HS-27A (cell line): Measurements from ENCODE around the gene EID2B.
A peak's percentile ranks its signal among the peaks of the same experiment; 100 is the strongest.

Source experiments
- DNase-seq: peaks from one replicate; pipeline ENCODE4 v3.0.0-alpha.2; 2012; ENCODE audit warnings: low read depth, missing footprints

EID2B gene

GRCh38 chr19:39531834-39532232 is 819 bp downstream of the EID2B start:
- DNase-seq = no peak

DNA sequence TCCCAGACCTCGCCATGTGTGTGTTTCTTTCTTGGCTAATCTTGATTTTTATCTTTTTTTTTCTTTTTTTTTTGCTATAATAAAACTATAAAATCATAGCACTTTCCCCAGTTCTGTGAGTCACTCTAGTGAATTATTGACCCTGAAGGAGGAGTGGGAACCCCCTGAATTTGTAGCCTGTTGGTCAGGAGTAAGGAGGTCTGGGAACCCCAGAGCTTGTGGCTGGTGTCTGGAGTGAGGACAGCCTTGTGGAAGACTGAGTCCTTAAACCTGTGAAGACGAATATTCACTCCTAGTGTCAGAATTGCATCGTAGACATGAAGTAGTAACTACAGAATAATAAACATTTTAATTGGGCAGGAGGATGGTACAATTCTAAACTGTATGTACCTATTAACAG is 7.4 kb downstream of the EID2B start:
- no peak for DNase-seq

DNA sequence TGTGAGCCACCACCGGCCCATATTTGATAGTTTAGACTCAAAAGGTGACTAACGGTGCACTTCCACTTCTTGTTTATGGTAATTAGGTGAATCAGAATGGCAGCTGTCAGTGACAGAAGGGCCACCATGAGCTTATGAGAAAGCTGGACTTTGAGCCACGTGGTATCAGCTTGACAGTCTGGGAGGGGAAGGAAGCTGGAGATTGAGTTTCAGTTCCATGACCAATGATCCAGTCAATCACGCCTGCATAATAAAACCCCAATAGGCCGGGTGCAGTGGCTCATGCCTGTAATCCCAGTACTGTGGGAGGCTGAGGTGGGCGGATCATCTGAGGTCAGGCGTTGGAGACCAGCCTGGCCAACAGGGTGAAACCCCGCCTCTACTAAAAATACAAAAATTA is 8.2 kb downstream of the EID2B start:
- no peak for DNase-seq

DNA sequence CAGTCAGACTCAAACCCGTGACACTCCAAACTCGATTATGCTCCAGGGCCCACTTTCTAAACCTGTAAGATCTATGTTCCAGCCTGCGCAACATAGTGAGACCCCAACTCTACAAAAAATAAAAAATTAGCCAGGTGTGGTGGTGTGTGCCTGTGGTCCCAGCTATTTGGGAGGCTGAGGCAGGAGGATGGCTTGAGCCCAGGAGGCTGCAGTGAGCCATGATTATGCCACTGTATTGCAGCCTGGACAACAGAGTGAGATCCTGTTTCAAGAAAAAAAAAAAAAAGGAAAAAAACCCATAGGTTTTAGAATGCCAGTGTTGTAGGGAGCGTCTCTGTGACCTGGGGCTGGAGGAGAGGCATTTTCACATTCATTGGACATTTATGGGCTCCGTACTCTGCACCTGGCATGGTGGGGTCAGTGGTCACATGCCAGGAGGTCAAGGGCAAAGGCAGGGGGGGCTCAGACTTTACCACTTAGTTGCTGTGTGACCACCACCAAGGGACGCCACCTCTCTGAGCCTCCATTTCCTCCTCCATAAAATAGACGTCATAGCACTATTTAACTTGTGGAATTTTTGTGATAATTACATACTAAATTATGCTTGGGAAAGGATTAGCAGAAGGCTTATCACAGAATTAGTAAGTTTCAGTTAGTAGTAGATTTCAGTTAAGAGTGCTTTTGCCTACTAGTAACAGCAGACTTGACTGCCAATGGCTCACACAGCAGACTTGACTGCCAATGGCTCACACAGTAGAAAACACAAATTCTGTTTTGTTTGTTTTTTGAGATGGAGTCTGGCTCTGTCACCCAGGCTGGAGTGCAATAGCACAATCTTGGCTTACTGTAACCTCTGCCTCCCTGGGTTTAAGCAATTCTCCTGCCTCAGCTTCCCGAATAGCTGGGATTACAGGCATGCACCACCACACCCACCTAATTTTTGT is 11.8 kb downstream of the EID2B start:
- DNase-seq = no peak

DNA sequence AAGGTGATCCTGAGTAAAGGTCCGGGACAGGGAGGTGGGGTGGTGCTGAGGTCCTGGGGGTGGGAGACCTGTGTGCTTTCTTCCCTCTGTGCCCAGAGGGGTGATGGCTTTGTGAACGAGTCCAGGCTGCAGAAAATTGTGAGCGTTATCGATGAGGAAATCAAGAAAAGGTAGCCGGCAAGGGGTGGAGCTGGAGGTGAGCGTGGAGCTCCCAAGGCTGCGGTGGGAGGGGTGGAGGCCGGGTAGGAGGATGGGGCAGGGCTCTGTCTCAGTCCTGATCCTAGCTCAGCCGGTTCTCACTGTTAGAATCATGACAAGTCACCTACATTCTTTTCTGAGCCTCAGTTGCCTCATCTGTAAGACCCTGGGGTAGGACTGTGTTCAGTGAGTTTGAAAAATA is 13.7 kb downstream of the EID2B start:
- DNase-seq = no peak

- no peak for DNase-seq
Measured at GRCh38 chr19:39518458-39518857, 14.2 kb downstream of the EID2B start.

GRCh38 chr19:39517432-39517831 is 15.2 kb downstream of the EID2B start:
- no peak for DNase-seq

DNA sequence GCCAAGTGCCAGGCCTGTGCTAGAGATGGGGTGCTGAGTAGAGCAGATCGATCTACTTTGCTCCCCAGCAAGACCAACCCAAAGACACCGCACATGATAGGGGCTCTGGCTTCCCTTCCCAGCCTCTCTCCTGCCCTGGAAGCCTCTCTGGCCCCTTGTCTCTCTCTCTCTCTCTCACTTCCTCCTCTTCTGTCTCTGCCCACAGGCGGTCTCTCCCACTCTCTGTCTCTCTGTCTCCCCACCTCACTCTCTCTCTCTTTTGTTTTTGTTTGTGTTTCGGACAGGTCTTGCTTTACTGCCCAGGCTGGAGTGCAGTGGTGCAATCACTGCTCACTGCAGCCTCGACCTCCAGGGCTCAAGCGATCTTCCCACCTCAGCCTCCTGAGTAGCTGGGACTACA is 16.4 kb downstream of the EID2B start:
- no peak for DNase-seq

- no peak for DNase-seq
Measured at GRCh38 chr19:39515551-39516191, 17.0 kb downstream of the EID2B start.

DNA sequence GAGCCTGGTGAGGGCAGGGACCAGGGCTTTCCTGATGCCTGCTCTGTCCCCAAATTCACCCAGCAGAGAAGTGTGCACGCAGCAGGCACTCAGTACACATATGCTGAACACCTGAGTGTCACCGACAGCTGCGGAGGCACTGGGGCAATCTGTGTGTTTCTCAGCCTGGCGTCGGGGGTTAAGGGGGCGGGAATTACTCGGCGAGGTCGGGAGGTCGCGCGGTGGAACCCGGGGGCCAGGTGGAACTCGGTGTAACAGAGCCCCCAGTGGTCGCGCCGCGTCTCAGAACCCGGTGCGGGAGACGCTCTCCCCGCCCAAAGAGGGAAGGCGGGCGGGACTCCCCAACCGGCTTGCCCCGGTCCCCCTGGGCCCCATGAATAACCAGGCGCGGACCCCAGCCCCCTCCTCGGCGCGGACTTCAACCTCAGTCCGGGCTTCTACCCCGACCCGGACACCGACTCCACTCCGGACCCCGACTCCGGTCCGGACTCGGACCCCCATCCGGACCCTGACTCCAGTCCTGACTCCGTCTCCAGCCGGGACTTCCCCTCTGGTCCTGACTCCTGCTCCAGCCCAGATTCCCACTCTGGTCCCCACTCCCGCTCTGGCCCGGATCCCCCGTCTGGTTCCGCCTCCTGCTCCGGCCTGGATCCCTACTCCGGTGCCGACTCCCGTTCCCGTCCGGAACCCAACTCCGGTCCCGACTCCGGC is 17.7 kb downstream of the EID2B start, which contains the start of gene SELENOV:
SELENOV (plus strand) TSS at position 300 of the 711 bp plus-strand sequence; CDS start at position 374, 74 bp downstream.
- DNase-seq = no peak

DNA sequence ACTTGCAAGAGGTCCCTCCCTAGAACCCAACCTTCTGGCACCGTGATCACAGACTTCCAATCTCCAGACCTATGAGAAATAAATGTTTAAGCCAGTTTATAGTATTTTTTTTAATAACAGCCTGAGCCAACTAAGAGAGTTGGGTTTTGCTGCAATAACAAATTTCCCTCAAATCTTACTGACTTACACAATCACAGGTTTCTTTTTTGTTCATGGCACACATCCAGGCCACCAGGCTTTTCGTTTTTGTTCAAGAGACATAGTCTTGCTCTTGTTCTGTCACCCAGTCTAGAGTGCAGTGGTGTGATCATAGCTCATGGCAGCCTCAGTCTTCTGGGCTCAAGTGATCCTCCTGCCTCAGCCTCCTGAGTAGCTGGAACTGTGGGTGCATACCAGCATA is 19.7 kb downstream of the EID2B start:
- no peak for DNase-seq

DNA sequence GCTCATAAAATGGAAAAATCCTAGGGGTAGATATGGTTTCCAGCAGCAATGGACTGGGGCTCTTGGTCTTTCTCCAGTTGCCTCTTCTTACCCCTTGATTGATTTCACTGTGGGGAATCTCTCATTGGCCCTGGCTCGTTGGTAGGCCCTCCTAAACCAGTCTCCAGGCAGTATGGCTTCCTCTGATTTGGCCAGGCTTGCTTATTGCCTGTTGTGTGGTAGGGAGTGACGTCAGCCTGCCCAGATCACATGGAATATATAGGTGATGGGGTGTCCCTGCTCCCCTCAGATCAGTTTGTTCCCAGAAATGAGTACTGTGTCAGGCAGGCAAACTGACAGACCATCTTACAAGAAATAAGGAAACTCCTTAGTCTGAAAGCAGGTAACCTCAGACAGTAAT is 23.4 kb downstream of the EID2B start:
- DNase-seq = no peak

DNA sequence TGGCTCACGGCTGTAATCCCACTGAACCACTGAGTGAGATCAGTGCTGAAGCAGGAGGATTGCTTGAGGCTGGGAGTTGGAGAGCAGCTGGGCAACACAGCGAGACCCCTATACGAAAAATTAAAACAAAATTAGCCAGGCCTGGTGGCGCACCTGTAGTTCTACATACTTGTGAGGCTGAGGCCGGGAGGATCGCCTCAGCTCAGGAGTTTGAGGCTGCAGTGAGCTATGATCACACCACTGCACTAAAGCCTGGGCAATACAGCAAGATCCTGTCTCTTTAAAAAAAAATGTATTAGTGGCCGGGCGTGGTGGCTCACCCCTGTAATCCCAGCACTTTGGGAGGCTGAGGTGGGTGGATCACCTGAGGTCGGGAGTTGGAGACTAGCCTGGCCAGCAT is 24.0 kb downstream of the EID2B start:
- no peak for DNase-seq

DNA sequence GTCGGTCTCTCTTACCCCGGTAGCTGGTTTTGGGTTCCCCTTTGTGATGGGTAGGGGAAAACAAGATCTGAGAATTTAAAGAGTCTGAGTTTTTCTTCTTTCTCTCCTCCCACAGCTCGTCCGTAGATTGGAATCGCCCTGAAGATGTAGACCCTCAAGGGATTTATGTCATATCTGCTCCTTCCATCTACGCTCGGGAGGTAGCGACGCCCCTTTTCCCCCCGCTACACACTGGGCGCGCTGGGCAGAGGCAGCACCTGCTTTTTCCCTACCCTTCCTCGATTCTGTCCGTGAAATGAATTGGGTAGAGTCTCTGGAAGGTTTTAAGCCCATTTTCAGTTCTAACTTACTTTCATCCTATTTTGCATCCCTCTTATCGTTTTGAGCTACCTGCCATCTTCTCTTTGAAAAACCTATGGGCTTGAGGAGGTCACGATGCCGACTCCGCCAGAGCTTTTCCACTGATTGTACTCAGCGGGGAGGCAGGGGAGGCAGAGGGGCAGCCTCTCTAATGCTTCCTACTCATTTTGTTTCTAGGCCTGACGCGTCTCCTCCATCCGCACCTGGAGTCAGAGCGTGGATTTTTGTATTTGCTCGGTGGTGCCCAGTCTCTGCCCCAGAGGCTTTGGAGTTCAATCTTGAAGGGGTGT is 24.8 kb downstream of the EID2B start:
- DNase-seq = no peak

GRCh38 chr19:39506944-39507714 is 25.5 kb downstream of the EID2B start:
- peak; percentile 63 for DNase-seq

- DNase-seq = no peak
Measured at GRCh38 chr19:39506598-39506943, 26.1 kb downstream of the EID2B start.

GRCh38 chr19:39502640-39503417 is 29.8 kb downstream of the EID2B start:
- no peak for DNase-seq

- DNase-seq = no peak
Measured at GRCh38 chr19:39501340-39501739, 31.3 kb downstream of the EID2B start.

DNA sequence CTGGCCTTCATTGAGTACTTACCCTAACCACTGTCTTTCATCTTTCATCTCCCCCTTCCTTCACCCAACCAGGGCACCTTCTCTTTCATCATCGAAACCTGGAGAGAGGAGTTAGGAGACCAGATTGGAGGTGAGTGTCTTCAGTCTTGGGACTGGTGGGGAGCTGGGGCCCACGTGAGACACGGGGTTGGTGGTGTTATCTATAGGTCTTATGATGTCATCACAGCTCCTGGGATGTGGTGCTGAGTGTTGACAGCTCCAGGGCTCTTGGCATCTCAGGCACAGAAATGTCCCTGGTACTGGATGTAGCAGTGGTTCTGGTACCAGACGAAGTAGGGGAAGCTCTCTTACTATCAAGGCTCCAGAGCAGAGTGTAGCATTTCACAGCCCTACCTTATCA is 32.1 kb downstream of the EID2B start:
- DNase-seq = no peak

DNA sequence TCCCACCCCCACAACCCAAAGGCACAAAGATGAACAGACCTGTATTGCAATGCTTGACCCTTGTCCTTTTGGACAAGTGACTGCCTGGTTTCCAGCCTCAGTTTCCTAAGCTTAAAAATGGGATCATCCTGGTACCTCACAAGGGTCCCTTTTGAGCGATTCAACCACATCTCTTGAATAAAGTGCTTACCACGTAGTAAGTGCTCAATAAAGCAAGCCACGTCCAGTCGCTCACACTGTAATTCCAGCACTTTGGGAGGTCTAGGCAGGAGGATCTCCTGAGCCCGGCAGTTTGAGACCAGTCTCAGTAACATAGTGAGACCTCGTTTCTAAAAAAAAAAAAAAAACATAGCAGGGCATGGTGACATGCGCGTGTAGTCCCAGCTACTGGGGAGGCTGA is 32.7 kb downstream of the EID2B start:
- no peak for DNase-seq
